NCI-H1417 (cell line): ENCODE results near the gene NOL8.

Source experiments
- DNase-seq, 3 experiments: peaks; one replicate each; lab custom pipeline; 2025; lab: John Stamatoyannopoulos, UW

The NOL8 gene

GRCh38 chr9:92312887-92313623 is 12.1 kb downstream of the NOL8 start:
- DNase-seq = no peak

GRCh38 chr9:92310562-92310961 is 14.6 kb downstream of the NOL8 start:
- no peak for DNase-seq

- no peak for DNase-seq
These were observed 16.3 kb downstream of the NOL8 start for GRCh38 chr9:92308893-92309292.

- DNase-seq = no peak
These were observed 24.2 kb downstream of the NOL8 start for GRCh38 chr9:92300936-92301335.

GRCh38 chr9:92299116-92299515 is 26.0 kb downstream of the NOL8 start:
- DNase-seq = no peak

GRCh38 chr9:92298036-92298435 is 27.1 kb downstream of the NOL8 start:
- DNase-seq = no peak

GRCh38 chr9:92297611-92298010 is 27.5 kb downstream of the NOL8 start:
- no peak for DNase-seq

GRCh38 chr9:92295827-92296258 is 29.3 kb downstream of the NOL8 start:
- no peak for DNase-seq

- DNase-seq = no peak
These were observed 29.8 kb downstream of the NOL8 start for GRCh38 chr9:92295240-92295790.

GRCh38 chr9:92294297-92294676 is 30.9 kb downstream of the NOL8 start:
- peak in 1 of 3 experiments; percentile 64 for DNase-seq

GRCh38 chr9:92293452-92294296 is 31.5 kb downstream of the NOL8 start, which contains the start of gene IARS1:
TSS of gene IARS1 (minus strand) at chr9:92293697. CDS start at chr9:92289419, 4,278 bp downstream.
- DNase-seq = peak; percentile 95 to 99 (median 99)

- DNase-seq = peak in 1 of 3 experiments; percentile 60
These were observed 32.1 kb downstream of the NOL8 start for GRCh38 chr9:92293075-92293354.

- DNase-seq = no peak
These were observed 32.6 kb downstream of the NOL8 start for GRCh38 chr9:92292338-92293074.

- no peak for DNase-seq
These were observed 33.6 kb downstream of the NOL8 start for GRCh38 chr9:92291577-92291976.

GRCh38 chr9:92290785-92291429 is 34.2 kb downstream of the NOL8 start:
- no peak for DNase-seq

GRCh38 chr9:92289708-92290390 is 35.3 kb downstream of the NOL8 start:
- no peak for DNase-seq

GRCh38 chr9:92279302-92279701 is 45.8 kb downstream of the NOL8 start:
- DNase-seq = no peak

- no peak for DNase-seq
These were observed 47.0 kb downstream of the NOL8 start for GRCh38 chr9:92278110-92278509.

GRCh38 chr9:92276331-92277032 is 48.7 kb downstream of the NOL8 start:
- no peak for DNase-seq

- no peak for DNase-seq
These were observed 49.6 kb downstream of the NOL8 start for GRCh38 chr9:92275541-92275940.

GRCh38 chr9:92270511-92270910 is 54.6 kb downstream of the NOL8 start:
- DNase-seq = no peak
